NT2/D1 (cell line): ENCODE results near the gene GAL3ST1.

ENCODE experiments used
- SUZ12 ChIP-seq: IDR thresholded peaks from 2 replicates; pipeline ENCODE4 v1.6.1; 2011; ENCODE audit not compliant: insufficient read length, insufficient read depth; ENCODE audit errors: extremely low read depth
- ZNF274 ChIP-seq: IDR thresholded peaks from 2 replicates; pipeline ENCODE4 v1.6.1; 2011; ENCODE audit warnings: mild to moderate bottlenecking, low read depth, low read length

- no peak for TF ChIP-seq SUZ12
- TF ChIP-seq ZNF274: no peak
Observed at GRCh38 chr22:30526656-30527055, 47.8 kb downstream of the GAL3ST1 start.
